H9 (cell line): Measurements from ENCODE around the gene VCAN. TPM values are rescaled to one million over a fixed set of nuclear protein-coding genes. Genes with fewer than 3 reads are reported as not detected.

Source experiments
- DNase-seq: peaks from one replicate; pipeline ENCODE4 v3.0.0-alpha.2; 2017
- H2AFZ ChIP-seq: one replicate; pipeline ENCODE4 v1.6.1; 2013; ENCODE audit warnings: mild to moderate bottlenecking, low read length, control low read depth, moderate library complexity
- H2AK5ac ChIP-seq: 2 replicates; pipeline ENCODE4 v1.6.1; 2013; ENCODE audit warnings: low read length, control low read depth, mixed read lengths; ENCODE audit not compliant: insufficient read length
- H2BK120ac ChIP-seq: one replicate; pipeline ENCODE4 v1.6.1; 2013; ENCODE audit warnings: low read depth, mild to moderate bottlenecking, low read length, control low read depth, inconsistent platforms; ENCODE audit not compliant: poor library complexity, severe bottlenecking
- H2BK12ac ChIP-seq: 2 replicates; pipeline ENCODE4 v1.6.1; 2013; ENCODE audit warnings: low read length, control low read depth, mixed read lengths, low read depth; ENCODE audit not compliant: insufficient read length
- H2BK15ac ChIP-seq: 2 replicates; pipeline ENCODE4 v1.6.1; 2013; ENCODE audit warnings: low read depth, low read length, control low read depth
- H2BK20ac ChIP-seq: one replicate; pipeline ENCODE4 v1.6.1; 2013; ENCODE audit warnings: low read depth, mild to moderate bottlenecking, low read length, control low read depth, inconsistent platforms; ENCODE audit not compliant: poor library complexity, severe bottlenecking
- H2BK5ac ChIP-seq: 2 replicates; pipeline ENCODE4 v1.6.1; 2013; ENCODE audit warnings: low read length, control low read depth, mixed read lengths; ENCODE audit not compliant: insufficient read length
- H3K14ac ChIP-seq: 2 replicates; pipeline ENCODE4 v1.6.1; 2013; ENCODE audit warnings: low read length, control low read depth; ENCODE audit not compliant: insufficient read depth
- H3K18ac ChIP-seq: 2 replicates; pipeline ENCODE4 v1.6.1; 2013; ENCODE audit warnings: low read depth, mild to moderate bottlenecking, mixed read lengths, low read length, control low read depth; ENCODE audit not compliant: insufficient read length
- H3K23ac ChIP-seq: 2 replicates; pipeline ENCODE4 v1.6.1; 2013; ENCODE audit warnings: low read length, control low read depth, mixed read lengths, low read depth; ENCODE audit not compliant: insufficient read length
- H3K23me2 ChIP-seq: 2 replicates; pipeline ENCODE4 v1.6.1; 2013; ENCODE audit warnings: low read depth, mild to moderate bottlenecking, mixed read lengths, low read length, control low read depth; ENCODE audit not compliant: insufficient read length, poor library complexity, severe bottlenecking
- H3K27ac ChIP-seq: 2 replicates; pipeline ENCODE4 v1.5.1; 2013; ENCODE audit warnings: low read length, control low read depth, mixed read lengths, low read depth; ENCODE audit not compliant: insufficient read length
- H3K27me3 ChIP-seq: 2 replicates; pipeline ENCODE4 v1.6.1; 2013; ENCODE audit warnings: low read length, control low read depth, inconsistent platforms; ENCODE audit not compliant: insufficient read depth
- H3K4ac ChIP-seq: 2 replicates; pipeline ENCODE4 v1.6.1; 2013; ENCODE audit warnings: low read depth, mild to moderate bottlenecking, control low read depth, inconsistent platforms, low read length, moderate library complexity
- H3K4me1 ChIP-seq: 2 replicates; pipeline ENCODE4 v1.6.1; 2013; ENCODE audit warnings: low read length, control low read depth, inconsistent platforms; ENCODE audit not compliant: insufficient read depth
- H3K4me2 ChIP-seq: 2 replicates; pipeline ENCODE4 v1.6.1; 2013; ENCODE audit warnings: low read length, control low read depth, mixed read lengths; ENCODE audit not compliant: insufficient read length, insufficient read depth
- H3K56ac ChIP-seq: 2 replicates; pipeline ENCODE4 v1.6.1; 2013; ENCODE audit warnings: low read depth, mild to moderate bottlenecking, mixed read lengths, low read length, control low read depth; ENCODE audit not compliant: insufficient read length
- H3K79me1 ChIP-seq: 2 replicates; pipeline ENCODE4 v1.6.1; 2013; ENCODE audit warnings: low read depth, mild to moderate bottlenecking, moderate library complexity, low read length, control low read depth, inconsistent platforms; ENCODE audit not compliant: insufficient read depth, poor library complexity, severe bottlenecking
- H3K79me2 ChIP-seq: 2 replicates; pipeline ENCODE4 v1.6.1; 2013; ENCODE audit warnings: low read length, control low read depth, inconsistent platforms; ENCODE audit not compliant: insufficient read depth
- H3K9ac ChIP-seq: 2 replicates; pipeline ENCODE4 v1.6.1; 2013; ENCODE audit warnings: low read length, control low read depth, mixed read lengths; ENCODE audit not compliant: insufficient read length; ENCODE audit errors: extremely low read depth
- H3K9me3 ChIP-seq: one replicate; pipeline ENCODE4 v1.6.1; 2013; ENCODE audit warnings: low read depth, low read length, inconsistent platforms; ENCODE audit not compliant: control insufficient read depth
- H3T11ph ChIP-seq: one replicate; pipeline ENCODE4 v1.6.1; 2013; ENCODE audit warnings: mild to moderate bottlenecking, low read length, control low read depth, inconsistent platforms
- H4K20me1 ChIP-seq: one replicate; pipeline ENCODE4 v1.6.1; 2013; ENCODE audit not compliant: control insufficient read depth, insufficient read length, insufficient read depth
- H4K5ac ChIP-seq: 2 replicates; pipeline ENCODE4 v1.6.1; 2013; ENCODE audit warnings: low read depth, mild to moderate bottlenecking, mixed read lengths, low read length, control low read depth; ENCODE audit not compliant: insufficient read length
- H4K8ac ChIP-seq: replicated peaks from 2 replicates; pipeline ENCODE4 v1.6.1; 2013; ENCODE audit warnings: low read length, control low read depth, mixed read lengths, low read depth; ENCODE audit not compliant: insufficient read length
- H4K91ac ChIP-seq: 2 replicates; pipeline ENCODE4 v1.6.1; 2013; ENCODE audit warnings: low read depth, mild to moderate bottlenecking, moderate library complexity, mixed read lengths, low read length, control low read depth; ENCODE audit not compliant: insufficient read length
- H3K27ac Mint-ChIP-seq, 3 experiments: 2 replicates in 2 of 3; 3 replicates in 1 of 3; pipeline ENCODE4 v1.8.0; 2020 to 2021; ENCODE audit warnings: mixed read lengths in 3 of 3, mild to moderate bottlenecking in 1 of 3, moderate library complexity in 1 of 3
- H3K27me3 Mint-ChIP-seq: 2 replicates; pipeline ENCODE4 v1.8.0; 2021; ENCODE audit warnings: low read depth, mild to moderate bottlenecking, moderate library complexity, mixed read lengths
- H3K36me3 Mint-ChIP-seq, 3 experiments: 2 replicates in 2 of 3; 3 replicates in 1 of 3; pipeline ENCODE4 v1.8.0; 2020 to 2021; ENCODE audit warnings: low read depth in 3 of 3, mixed read lengths in 3 of 3; ENCODE audit not compliant: insufficient read depth in 1 of 3
- H3K4me1 Mint-ChIP-seq, 2 experiments: 2 replicates each; pipeline ENCODE4 v1.8.0; 2020; ENCODE audit warnings: mixed read lengths in 2 of 2
- H3K4me3 Mint-ChIP-seq, 2 experiments: 2 replicates in 1 of 2; 3 replicates in 1 of 2; pipeline ENCODE4 v1.8.0; 2020 to 2021; ENCODE audit warnings: mild to moderate bottlenecking in 2 of 2, mixed read lengths in 2 of 2, moderate library complexity in 1 of 2
- H3K9me3 Mint-ChIP-seq, 2 experiments: 2 replicates in 1 of 2; 3 replicates in 1 of 2; pipeline ENCODE4 v1.8.0; 2020; ENCODE audit warnings: mild to moderate bottlenecking in 2 of 2, mixed read lengths in 2 of 2, moderate library complexity in 1 of 2
- CTCF ChIP-seq: fragments of 200-600 bp; sonication (generic); conservative IDR thresholded peaks from 3 replicates; pipeline ENCODE4 v1.8.0; 2021; ENCODE audit warnings: antibody characterized with exemption, mild to moderate bottlenecking
- WGBS: extraction: QIAGEN DNeasy Blood & Tissue Kit; methylation state at CpG from one replicate; pipeline ENCODE4 v1.1.7; 2013; ENCODE audit warnings: missing lambda C conversion rate, low lambda C conversion rate, mixed read lengths; ENCODE audit not compliant: insufficient read length; ENCODE audit errors: extremely low coverage; 5-methylcytosine and 5-hydroxymethylcytosine counted together
- total RNA-seq: library from RNA; stranded (reverse); gene quantifications from 2 replicates; pipeline ENCODE4 v1.2.1, GENCODE V29; 2021

Gene VCAN
- total RNA-seq, 1 experiment from 2014 or later: 278 TPM

DNA sequence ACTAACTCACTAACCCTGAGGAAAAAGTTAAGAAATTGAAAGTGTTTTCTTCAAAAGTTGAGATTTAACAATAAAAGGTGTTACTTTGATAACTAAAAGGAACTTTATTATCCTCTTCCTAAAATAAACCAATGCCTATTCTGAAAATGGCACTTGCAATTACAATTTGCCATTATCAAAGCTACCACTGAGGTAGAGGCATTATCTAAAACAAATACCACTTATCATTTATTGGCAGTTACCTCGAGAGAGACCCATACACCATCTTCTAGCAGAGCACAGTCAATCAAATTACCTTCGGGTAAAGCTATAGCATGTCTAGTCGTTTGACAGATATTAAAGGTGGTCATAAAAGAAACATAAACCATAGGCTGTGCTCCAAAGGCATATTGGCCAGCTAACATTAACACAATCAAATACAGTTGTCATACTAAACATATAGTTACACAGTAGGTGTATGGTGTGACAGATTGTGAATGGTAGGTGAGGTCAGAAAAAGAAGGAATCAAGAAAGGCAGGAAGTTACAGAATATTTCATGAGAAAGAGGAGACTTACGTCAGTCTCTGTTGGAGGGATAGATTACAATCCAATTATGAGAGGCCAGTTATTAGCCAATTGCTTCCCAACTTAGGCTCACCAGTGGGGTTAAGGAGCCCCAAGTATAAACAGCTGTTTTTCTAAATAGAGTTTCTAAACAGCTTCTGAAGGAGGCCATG lies 56.3 kb downstream of the VCAN start:
- Histone ChIP-seq H4K20me1 (no peaks in the 10 kb centered on the region), H3K79me1 (no peaks in the 10 kb centered on the region), H2AFZ (no peak overlapping the region), H3K4me2 (no peak overlapping the region), H3K23ac (no peak overlapping the region), H2BK12ac (no peak overlapping the region), H3K4ac (no peak overlapping the region), H2AK5ac (no peak overlapping the region), H2BK120ac (no peak overlapping the region), H3K56ac (no peak overlapping the region), H2BK5ac (no peak overlapping the region), H3K27ac (no peak overlapping the region), H3K18ac (no peak overlapping the region), H3K4me1 (no peaks in the 10 kb centered on the region), H4K91ac (no peak overlapping the region), H3K27me3 (no peaks in the 10 kb centered on the region), H4K8ac (no peak overlapping the region), H3K14ac (no peak overlapping the region), H3K79me2 (no peaks in the 10 kb centered on the region), H3T11ph (no peak overlapping the region), H4K5ac (no peak overlapping the region), H3K23me2 (no peaks in the 10 kb centered on the region), H3K9ac (no peak overlapping the region), H2BK15ac (no peak overlapping the region), H2BK20ac (no peak overlapping the region), H3K9me3 (no peaks in the 10 kb centered on the region)
- Mint-ChIP-seq H3K27ac (peak overlapping the region in 1 of 3 experiments; percentile 67; a peak in 2 of 7 replicates), H3K36me3 (peaks cover 0 to 42% (median 9%) of the 10 kb centered on the region in 3 experiments; a peak in 4 of 7 replicates), H3K4me1 (peaks cover 4 to 19% of the 10 kb centered on the region in 2 experiments; a peak in 3 of 4 replicates), H3K4me3 (no peak overlapping the region), H3K9me3 (no peaks in the 10 kb centered on the region), H3K27me3 (no peaks in the 10 kb centered on the region)
- WGBS: no CpG with 5 or more reads among the region's 4 CpGs
- DNase-seq: no peak
- no peak for TF ChIP-seq CTCF
